Muscle layer of colon (tissue), 2 donors: ENCODE data around the gene NFKBIL1.

ENCODE experiments used
- H3K27ac ChIP-seq: one replicate; pipeline ENCODE4 v1.7.0; 2013; ENCODE audit warnings: low read depth, mild to moderate bottlenecking, low read length, moderate library complexity
- H3K27me3 ChIP-seq, 2 donors: one replicate each; pipeline ENCODE4 v1.7.0; 2013; ENCODE audit warnings: low read length in 2 of 2, mild to moderate bottlenecking in 2 of 2; ENCODE audit not compliant: insufficient read depth in 2 of 2, control insufficient read depth in 1 of 2
- H3K36me3 ChIP-seq: one replicate; pipeline ENCODE4 v1.7.0; 2013; ENCODE audit warnings: mild to moderate bottlenecking, low read length; ENCODE audit not compliant: insufficient read depth
- H3K4me1 ChIP-seq: one replicate; pipeline ENCODE4 v1.7.0; 2013; ENCODE audit warnings: mild to moderate bottlenecking, low read length; ENCODE audit not compliant: insufficient read depth
- H3K4me3 ChIP-seq, 2 donors: one replicate each; pipeline ENCODE4 v1.7.0; 2013; ENCODE audit warnings: low read length in 2 of 2, low read depth in 1 of 2, mild to moderate bottlenecking in 1 of 2, moderate library complexity in 1 of 2
- H3K9ac ChIP-seq: one replicate; pipeline ENCODE4 v1.7.0; 2013; ENCODE audit warnings: low read length
- H3K9me3 ChIP-seq: one replicate; pipeline ENCODE4 v1.7.0; 2013; ENCODE audit warnings: mild to moderate bottlenecking, low read length
- donor health status: abdominal sarcoma.
- donor health status: Adenocarcinoma of cecum.

The NFKBIL1 gene

GRCh38 chr6:31578184-31579118, 31.0 kb downstream of the NFKBIL1 start:
- Histone ChIP-seq H3K9me3 (no peaks in the 10 kb centered on the region), H3K4me1 (peaks cover 17% of the 10 kb centered on the region), H3K9ac (no peak overlapping the region), H3K4me3 (no peak overlapping the region), H3K27ac (no peak overlapping the region), H3K36me3 (no peaks in the 10 kb centered on the region), H3K27me3 (no peaks in the 10 kb centered on the region)

DNA sequence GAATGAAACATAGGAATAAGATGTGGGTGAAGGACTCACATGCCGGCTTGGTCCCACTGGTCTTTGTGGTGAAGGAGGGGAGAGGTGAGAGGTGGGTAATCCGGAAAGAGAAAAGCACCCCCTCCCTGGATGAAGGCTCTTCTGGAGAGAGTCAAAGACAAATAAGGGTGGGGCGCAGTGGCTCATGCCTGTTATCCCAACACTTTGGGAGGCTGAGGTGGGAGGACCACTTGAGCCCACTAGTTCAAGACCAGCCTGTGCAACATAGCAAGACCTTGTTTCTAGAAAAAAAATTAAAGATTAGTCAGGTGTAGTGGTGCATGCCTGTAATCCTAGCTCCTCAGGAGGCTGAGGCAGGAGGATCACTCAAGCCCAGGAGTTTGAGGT, 31.7 kb downstream of the NFKBIL1 start:
- Histone ChIP-seq H3K27me3 (no peaks in the 10 kb centered on the region), H3K9me3 (no peaks in the 10 kb centered on the region), H3K9ac (no peak overlapping the region), H3K36me3 (no peaks in the 10 kb centered on the region), H3K27ac (no peak overlapping the region), H3K4me1 (peaks cover 17% of the 10 kb centered on the region), H3K4me3 (no peak overlapping the region)

DNA sequence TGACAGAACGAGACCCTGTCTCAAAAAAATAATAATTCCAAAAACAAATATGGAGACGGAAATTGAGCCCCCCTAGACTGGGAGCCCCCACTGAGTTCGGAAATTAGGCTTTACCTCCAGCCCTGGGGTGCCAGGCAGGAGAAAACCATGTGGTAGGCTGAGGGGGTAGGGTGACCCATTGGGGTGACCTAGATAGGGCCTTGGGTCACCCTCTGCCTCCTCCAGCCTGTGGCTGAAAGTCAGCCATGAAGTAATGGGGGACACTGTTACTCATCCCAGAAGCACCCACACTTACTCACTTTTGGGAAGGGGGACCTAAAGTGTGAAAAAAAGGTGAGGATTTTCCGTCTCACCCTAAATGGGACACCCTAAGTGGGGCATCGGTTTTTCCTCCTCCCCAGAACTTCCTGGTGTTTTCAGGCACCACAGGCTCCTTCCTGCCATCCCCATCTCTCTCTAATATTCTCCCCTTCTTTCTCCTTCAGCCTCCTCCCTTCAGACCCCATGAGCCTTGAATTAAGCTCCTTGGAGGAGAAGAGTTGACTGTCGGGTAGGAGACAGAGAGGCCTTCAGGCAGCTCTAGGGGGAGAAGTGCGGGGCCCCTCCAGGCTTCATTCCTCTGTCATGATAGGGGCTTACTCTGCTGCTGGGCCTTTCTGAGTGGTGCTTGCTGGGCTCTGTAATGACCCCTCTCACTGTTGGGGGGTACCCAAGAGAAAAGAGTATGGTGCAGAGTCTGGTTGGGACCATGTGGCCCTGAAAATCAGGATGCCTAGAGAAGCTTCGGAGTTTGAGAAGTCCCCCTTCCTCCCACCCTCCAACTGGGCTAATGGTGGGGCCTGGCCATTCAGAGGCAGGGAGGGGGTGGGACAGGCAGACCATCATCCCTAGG, 32.4 kb downstream of the NFKBIL1 start:
- no peak overlapping the region for H3K27ac ChIP-seq
- H3K36me3 ChIP-seq = no peaks in the 10 kb centered on the region
- H3K4me1 ChIP-seq = peaks cover 16% of the 10 kb centered on the region
- H3K9me3 ChIP-seq = no peaks in the 10 kb centered on the region
- H3K9ac ChIP-seq = peak overlapping the region; percentile 87
- peak overlapping the region in 1 of 2 donors; percentile 91 for H3K4me3 ChIP-seq
- H3K27me3 ChIP-seq = no peaks in the 10 kb centered on the region

DNA sequence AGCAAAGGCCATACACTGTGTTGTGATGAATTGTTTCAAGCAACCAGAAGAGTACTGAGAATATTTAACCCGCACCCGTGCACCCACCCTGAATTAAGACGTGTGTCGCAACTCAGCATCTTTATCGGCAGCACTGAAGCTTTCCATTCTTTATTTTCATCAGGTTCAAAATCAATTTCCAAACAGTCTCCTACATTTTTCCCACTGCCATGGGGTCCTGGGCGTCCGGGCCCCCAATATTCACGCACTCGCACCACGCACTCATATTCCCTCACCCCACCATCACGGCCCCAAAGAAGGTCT, 33.0 kb downstream of the NFKBIL1 start:
- Histone ChIP-seq H3K4me1 (peaks cover 11% of the 10 kb centered on the region), H3K4me3 (peak overlapping the region; percentile 91 to 97), H3K9ac (peak overlapping the region; percentile 87), H3K9me3 (no peaks in the 10 kb centered on the region), H3K27me3 (no peaks in the 10 kb centered on the region), H3K27ac (no peak overlapping the region), H3K36me3 (no peaks in the 10 kb centered on the region)

DNA sequence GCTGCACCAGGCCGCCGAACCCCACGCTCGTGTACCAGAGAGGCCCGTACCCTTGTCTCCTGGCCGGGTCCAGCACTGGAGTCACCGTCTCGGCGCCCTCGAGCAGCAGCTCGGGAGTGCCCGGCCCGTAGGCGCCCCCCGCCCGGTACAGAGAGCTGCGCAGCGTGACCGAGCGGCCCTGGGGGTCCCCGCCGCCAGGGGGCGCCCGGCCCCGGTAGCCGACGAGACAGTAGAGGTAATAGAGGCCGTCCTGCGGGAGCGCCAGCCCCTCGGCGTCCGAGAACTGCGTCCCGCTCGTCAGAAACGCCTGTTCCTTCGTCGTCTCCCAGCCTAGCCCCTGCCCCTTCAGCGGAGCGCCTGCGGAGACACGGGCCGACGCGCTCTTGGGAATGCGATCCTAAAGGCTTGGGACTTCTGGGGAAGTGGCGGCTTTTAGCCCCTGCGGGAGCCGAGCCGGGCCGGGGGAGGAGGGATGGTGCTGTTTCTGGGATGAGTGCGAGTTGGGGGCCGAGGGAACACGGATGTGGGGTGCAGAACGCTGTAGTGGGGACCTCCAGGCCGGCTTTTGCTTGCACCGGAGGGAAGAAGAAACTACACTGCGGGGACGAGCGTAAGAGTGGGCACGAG, 33.5 kb downstream of the NFKBIL1 start:
- Histone ChIP-seq H3K4me3 (peak overlapping the region; percentile 91 to 97), H3K9me3 (no peaks in the 10 kb centered on the region), H3K36me3 (no peaks in the 10 kb centered on the region), H3K27ac (peak overlapping the region; percentile 87), H3K4me1 (peaks cover 11% of the 10 kb centered on the region), H3K9ac (peak overlapping the region; percentile 87), H3K27me3 (no peaks in the 10 kb centered on the region)

- Histone ChIP-seq H3K4me3 (peak overlapping the region; percentile 91 to 97), H3K27ac (peak overlapping the region; percentile 87), H3K9ac (peak overlapping the region; percentile 87), H3K36me3 (no peaks in the 10 kb centered on the region), H3K4me1 (peaks cover 11% of the 10 kb centered on the region), H3K9me3 (no peaks in the 10 kb centered on the region), H3K27me3 (no peaks in the 10 kb centered on the region)
Measured at GRCh38 chr6:31581434-31582229, 34.2 kb downstream of the NFKBIL1 start.

DNA sequence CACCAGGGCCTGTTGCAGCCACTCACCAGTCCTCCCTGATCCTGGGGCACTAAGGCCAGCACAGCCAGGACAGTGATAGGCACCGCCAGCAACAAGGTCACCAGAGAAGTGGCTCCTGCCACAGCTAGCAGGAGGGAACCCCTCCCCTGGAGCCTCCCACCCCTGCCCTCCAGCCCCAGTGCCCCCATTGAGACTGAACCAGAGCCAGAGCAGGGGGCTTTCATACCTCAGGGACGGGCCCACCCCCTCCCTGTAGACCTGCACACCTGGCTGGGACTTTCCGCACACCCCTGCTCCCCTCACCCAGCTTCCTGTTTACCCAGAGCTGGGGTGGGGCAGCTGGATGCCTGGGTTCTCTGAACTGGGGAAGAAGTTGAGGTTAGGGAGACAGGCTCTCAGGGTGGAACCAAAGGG, 34.8 kb downstream of the NFKBIL1 start, which contains the start of gene LTB:
TSS of gene LTB (minus strand) at position 195 of the 414 bp plus-strand sequence. CDS start at position 188, 7 bp downstream.
- H3K27me3 ChIP-seq = no peaks in the 10 kb centered on the region
- peak within 1 kb of the TSS; percentile 87 for H3K27ac ChIP-seq
- H3K4me3 ChIP-seq = peak within 1 kb of the TSS; percentile 91 to 97
- H3K9me3 ChIP-seq = no peaks in the 10 kb centered on the region
- H3K4me1 ChIP-seq = peaks cover 11% of the 10 kb centered on the region
- peak within 1 kb of the TSS; percentile 87 for H3K9ac ChIP-seq
- no peaks in the 10 kb centered on the region for H3K36me3 ChIP-seq

GRCh38 chr6:31585491-31585890, 38.1 kb downstream of the NFKBIL1 start:
- H3K4me3 ChIP-seq = no peak overlapping the region
- no peak overlapping the region for H3K27ac ChIP-seq
- no peaks in the 10 kb centered on the region for H3K9me3 ChIP-seq
- H3K36me3 ChIP-seq = no peaks in the 10 kb centered on the region
- H3K27me3 ChIP-seq = no peaks in the 10 kb centered on the region
- H3K4me1 ChIP-seq = peaks cover 8% of the 10 kb centered on the region
- H3K9ac ChIP-seq = no peak overlapping the region

DNA sequence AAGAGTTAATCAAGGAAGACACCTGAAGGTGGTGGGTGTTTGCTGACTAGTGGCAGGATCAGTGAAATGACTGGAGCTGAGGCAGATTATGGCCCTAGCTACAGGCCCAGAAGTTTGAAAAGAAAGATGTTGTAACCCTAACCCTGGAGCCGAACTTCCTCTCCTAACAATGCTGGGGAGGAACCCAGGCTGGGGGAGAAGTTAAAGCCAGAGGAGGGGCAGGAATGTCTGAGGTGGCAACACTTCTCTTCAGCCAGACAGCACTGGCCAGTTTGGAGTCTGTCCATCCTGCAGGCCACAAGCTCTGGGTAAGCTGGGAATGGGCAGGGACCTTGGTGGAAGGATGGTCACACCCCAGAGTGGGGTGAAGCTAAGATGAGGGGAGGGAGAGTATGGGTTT, 38.6 kb downstream of the NFKBIL1 start, which contains the start of gene LST1:
TSS of gene LST1 (plus strand) at position 270 of the 400 bp plus-strand sequence. CDS start 1,023 bp downstream, outside the sequence.
- Histone ChIP-seq H3K27me3 (no peaks in the 10 kb centered on the region), H3K9ac (no peak within 1 kb of the TSS), H3K36me3 (no peaks in the 10 kb centered on the region), H3K27ac (no peak within 1 kb of the TSS), H3K4me3 (no peak within 1 kb of the TSS), H3K9me3 (no peaks in the 10 kb centered on the region), H3K4me1 (peaks cover 6% of the 10 kb centered on the region)

DNA sequence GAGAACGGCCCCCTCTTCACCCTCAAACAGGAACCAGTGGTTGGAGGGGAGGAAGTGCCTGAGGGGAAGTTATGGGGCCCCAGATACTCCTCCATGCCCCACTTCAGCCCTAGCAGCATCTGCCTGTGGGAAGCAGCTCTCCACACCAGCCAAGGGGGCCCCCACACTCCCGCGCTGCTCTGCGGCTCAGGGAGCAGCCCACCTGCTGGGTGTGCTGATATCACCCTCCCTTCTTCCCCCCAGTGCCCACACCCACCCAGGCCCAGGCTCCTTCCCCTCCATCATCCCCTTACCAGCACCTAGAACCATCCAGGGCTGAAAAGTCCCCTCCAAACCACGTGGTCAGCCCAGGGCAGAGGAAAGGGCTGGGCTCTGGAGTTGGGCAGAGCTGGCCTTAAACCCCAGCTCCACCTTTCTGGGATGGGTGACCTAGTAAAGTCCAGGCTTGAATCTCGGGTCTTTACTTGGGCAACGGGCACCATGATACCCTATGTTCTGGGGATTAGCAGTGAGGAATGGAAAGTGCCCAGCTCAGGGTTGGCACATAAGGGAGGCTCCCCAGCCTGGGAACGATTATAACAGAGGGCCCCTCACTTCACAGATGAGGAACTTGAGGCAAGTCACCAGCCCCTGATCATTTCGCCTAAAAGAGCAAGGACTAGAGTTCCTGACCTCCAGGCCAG, 39.3 kb downstream of the NFKBIL1 start:
- H3K27me3 ChIP-seq = no peaks in the 10 kb centered on the region
- no peak overlapping the region for H3K9ac ChIP-seq
- no peak overlapping the region for H3K4me3 ChIP-seq
- peaks cover 4% of the 10 kb centered on the region for H3K4me1 ChIP-seq
- no peaks in the 10 kb centered on the region for H3K36me3 ChIP-seq
- no peak overlapping the region for H3K27ac ChIP-seq
- no peaks in the 10 kb centered on the region for H3K9me3 ChIP-seq
